K562 (cell line): ENCODE measurements around the gene GGA2. TPM values are rescaled to one million over a fixed set of nuclear protein-coding genes. Genes with fewer than 3 reads are reported as not detected.

ENCODE experiments used
- CEBPZ ChIP-seq: fragments of 150-350 bp; IDR thresholded peaks from 2 replicates; pipeline ENCODE4 v1.6.1; 2014; ENCODE audit warnings: low read depth, mild to moderate bottlenecking, low read length, borderline replicate concordance
- CSDE1 ChIP-seq, 2 experiments: fragments of 450-650 bp; IDR thresholded peaks; 2 replicates each; pipeline ENCODE4 v1.6.1; 2016; ENCODE audit warnings: mild to moderate bottlenecking in 1 of 2
- FOXP1 ChIP-seq: sonication (generic); formaldehyde crosslinking; IDR thresholded peaks from 2 replicates; pipeline ENCODE4 v1.8.0; 2022; ENCODE audit warnings: mild to moderate bottlenecking, missing genetic modification reagents
- KAT7 ChIP-seq: sonication (generic); formaldehyde crosslinking; IDR thresholded peaks from 2 replicates; pipeline ENCODE4 v1.8.0; 2022; ENCODE audit warnings: missing genetic modification reagents, mild to moderate bottlenecking, borderline replicate concordance
- KLF13 ChIP-seq: fragments of 450-650 bp; IDR thresholded peaks from 2 replicates; pipeline ENCODE4 v1.6.1; 2016; ENCODE audit warnings: missing genetic modification characterization, low read depth, mild to moderate bottlenecking, missing compliant biosample characterization, moderate library complexity, borderline replicate concordance
- PHF21A ChIP-seq: fragments of 450-650 bp; IDR thresholded peaks from 2 replicates; pipeline ENCODE4 v1.6.1; 2017; ENCODE audit warnings: low read depth, borderline replicate concordance
- PRDM10 ChIP-seq: fragments of 450-650 bp; IDR thresholded peaks from 2 replicates; pipeline ENCODE4 v1.6.1; 2018; ENCODE audit not compliant: partially characterized antibody
- TAF9B ChIP-seq: fragments of 450-650 bp; IDR thresholded peaks from 2 replicates; pipeline ENCODE4 v1.6.1; 2018; ENCODE audit warnings: mild to moderate bottlenecking; ENCODE audit not compliant: partially characterized antibody
- TARDBP ChIP-seq: fragments of 450-650 bp; IDR thresholded peaks from 2 replicates; pipeline ENCODE4 v1.6.1; 2016
- ZNF212 ChIP-seq: fragments of 450-650 bp; formaldehyde crosslinking; IDR thresholded peaks from 2 replicates; pipeline ENCODE4 v1.4.0; 2020; ENCODE audit warnings: mild to moderate bottlenecking
- ZNF407 ChIP-seq: fragments of 450-650 bp; IDR thresholded peaks from 2 replicates; pipeline ENCODE4 v1.6.1; 2016; ENCODE audit warnings: low read depth
- ZNF583 ChIP-seq: fragments of 250-450 bp; sonication (Bioruptor Pico); IDR thresholded peaks from 2 replicates; pipeline ENCODE4 v1.4.0; 2020
- polyA plus RNA-seq, 8 experiments: library from polyadenylated mRNA; depleted of rRNA in 4 of 8; stranded (reverse) in 5 of 8; unstranded in 3 of 8; fragments of >200 nt; fragmentation: Nextera tagmentation in 2 of 8; fragmentation: Illumina TruSeq in 1 of 8; extraction: Ambion mirVana in 2 of 8; extraction: Trizol in 1 of 8; gene quantifications; 2 replicates each; pipeline versions ENCODE4 v1.2.1 to v1.2.3, GENCODE V29; 2011 to 2014; ENCODE audit warnings: inconsistent platforms in 1 of 8, missing spikeins in 1 of 8
- total RNA-seq, 7 experiments: library from RNA; depleted of rRNA in 6 of 7; stranded (reverse); fragments of >200 nt in 6 of 7; fragmentation: Illumina TruSeq in 2 of 7; extraction: Trizol in 2 of 7; gene quantifications; 2 replicates each; pipeline versions ENCODE4 v1.2.1 to v1.2.3, GENCODE V29; 2011 to 2021; ENCODE audit warnings: low replicate concordance in 1 of 7

The GGA2 gene
- total and polyA plus RNA-seq, 9 of the 15 experiments (the other 6 are each of a cell fraction or from before 2014, with no cell fraction given) = 11.9 to 133 (median 66.3) TPM

GRCh38 chr16:23452572-23453337 lies 57.5 kb downstream of the GGA2 start, which contains the start of gene COG7 (continued):
- TF ChIP-seq ZNF407 = peak; percentile 99
- peak; percentile 62; the same call in 1 of the 2 replicates for TF ChIP-seq FOXP1 (CRISPR knock-in tag)
- no peak for TF ChIP-seq ZNF212 (CRISPR knock-in tag)
- peak in 1 of 2 experiments; percentile 84; a peak in 2 of 4 replicates for TF ChIP-seq CSDE1 (IDR thresholded peaks at IDR 0.05)
- TF ChIP-seq PHF21A = no peak
- peak; percentile 28 for TF ChIP-seq TAF9B
- no peak for TF ChIP-seq CEBPZ
- TF ChIP-seq KAT7 (CRISPR knock-in tag) = no peak
- TF ChIP-seq TARDBP = peak; percentile 66; the same call in 1 of the 2 replicates
- peak; percentile 61 for TF ChIP-seq PRDM10
- TF ChIP-seq KLF13 = peak; percentile 92; the same call in 1 of the 2 replicates
- 0 out of 2 replicates have a peak, but pooled peaks have one; percentile 33 for TF ChIP-seq ZNF583 (CRISPR knock-in tag)
